ENCODE data around the gene PIK3R3.

Gene PIK3R3

GRCh38 chr1:46132529-46133180 lies at the start of gene PIK3R3:
PIK3R3 (minus strand) TSS chr1:46132629; CDS start chr1:46131952, 677 bp downstream.
- peak; percentile 44 to 71 (median 52) for DNase-seq (ENCODE audit: low read depth in 3 of 3, low spot score in 1 of 3)

- no peak for DNase-seq (ENCODE audit: low read depth in 3 of 3, low spot score in 1 of 3)
Observed at GRCh38 chr1:46181343-46182260, 49.2 kb upstream of the PIK3R3 start.

- DNase-seq (ENCODE audit: low read depth in 3 of 3, low spot score in 1 of 3) = no peak
Observed at GRCh38 chr1:46180082-46180616, 47.7 kb upstream of the PIK3R3 start.

- peak; percentile 26 to 42 (median 35) for DNase-seq (ENCODE audit: low read depth in 3 of 3, low spot score in 1 of 3)
Observed at GRCh38 chr1:46179138-46180081, 47.0 kb upstream of the PIK3R3 start.

DNA sequence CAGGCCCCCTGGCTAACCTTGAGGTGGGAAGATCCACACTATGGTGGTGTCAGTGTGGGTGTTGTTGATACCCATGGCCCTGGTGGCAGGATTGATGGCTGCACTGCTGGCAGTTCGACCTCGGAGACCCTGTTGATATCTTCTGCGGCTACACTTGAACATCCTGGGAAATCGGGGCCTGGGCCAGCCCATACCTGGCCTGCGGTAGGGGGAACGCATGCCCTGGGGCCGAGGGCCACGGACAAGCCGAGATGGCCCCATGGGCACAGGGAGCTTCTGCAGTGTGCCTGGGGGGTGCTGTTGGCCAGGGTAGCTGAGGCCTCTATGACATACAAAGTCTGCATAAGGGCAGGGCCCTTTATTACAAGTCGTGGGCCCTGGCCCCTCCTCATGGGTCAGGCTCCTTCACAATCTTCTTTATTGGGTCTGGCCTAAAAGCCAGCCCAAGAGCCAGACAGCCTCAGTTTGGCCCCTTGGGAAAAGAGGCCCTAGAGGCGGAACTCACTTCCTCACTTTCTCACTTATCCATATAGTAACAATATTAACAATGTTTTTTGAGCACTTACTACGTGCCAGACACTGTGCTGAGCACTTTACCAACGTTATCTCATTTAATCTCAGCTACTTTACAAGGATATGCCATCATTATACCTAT lies 43.9 kb upstream of the PIK3R3 start, which contains the start of gene P3R3URF:
P3R3URF (minus strand) TSS at position 278 of the 655 bp plus-strand sequence; CDS start at position 261, 17 bp downstream.
- DNase-seq (ENCODE audit: low read depth in 3 of 3, low spot score in 1 of 3) = no peak

GRCh38 chr1:46175243-46175642 lies 42.8 kb upstream of the PIK3R3 start:
- DNase-seq (ENCODE audit: low read depth in 3 of 3, low spot score in 1 of 3) = no peak

DNA sequence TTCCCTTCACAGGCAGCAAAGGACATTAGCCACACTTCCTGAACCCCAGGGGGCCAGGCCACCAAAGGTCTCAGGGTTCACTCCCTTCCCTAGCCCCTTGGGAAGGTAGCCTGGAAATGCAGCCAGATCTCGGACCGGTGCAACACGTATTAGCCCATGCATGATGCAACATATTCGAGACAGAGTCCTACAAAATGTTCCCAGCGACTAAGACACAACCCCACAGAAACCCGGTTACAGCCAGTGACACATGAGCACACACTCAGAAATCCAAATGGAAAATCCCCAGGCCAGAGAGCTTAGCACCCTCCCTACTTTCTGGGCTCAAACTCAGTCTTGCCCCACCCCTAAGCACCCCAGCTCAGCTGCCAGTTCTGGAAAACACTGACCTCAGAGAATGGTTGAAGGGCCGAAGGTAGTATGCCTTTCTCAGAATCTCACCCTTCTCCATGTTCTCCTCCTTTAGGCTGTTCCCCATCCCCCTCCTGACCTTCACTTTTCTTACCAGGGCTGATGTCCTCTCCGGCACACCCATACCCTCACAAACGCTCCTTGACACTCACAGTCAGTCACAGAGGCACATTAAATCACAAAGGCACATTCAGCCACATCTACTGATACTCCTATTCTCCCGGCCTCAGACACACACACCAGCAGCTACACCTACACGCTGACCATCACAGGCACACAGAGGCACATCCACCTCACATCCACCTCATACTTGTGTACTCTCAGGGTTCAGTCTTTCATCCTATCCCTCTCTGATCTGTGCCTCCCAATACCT lies 42.2 kb upstream of the PIK3R3 start, which contains the start of gene TSPAN1:
TSPAN1 (plus strand) TSS at position 640 of the 784 bp plus-strand sequence. CDS start 6,021 bp downstream, outside the sequence.
- no peak for DNase-seq (ENCODE audit: low read depth in 3 of 3, low spot score in 1 of 3)

DNA sequence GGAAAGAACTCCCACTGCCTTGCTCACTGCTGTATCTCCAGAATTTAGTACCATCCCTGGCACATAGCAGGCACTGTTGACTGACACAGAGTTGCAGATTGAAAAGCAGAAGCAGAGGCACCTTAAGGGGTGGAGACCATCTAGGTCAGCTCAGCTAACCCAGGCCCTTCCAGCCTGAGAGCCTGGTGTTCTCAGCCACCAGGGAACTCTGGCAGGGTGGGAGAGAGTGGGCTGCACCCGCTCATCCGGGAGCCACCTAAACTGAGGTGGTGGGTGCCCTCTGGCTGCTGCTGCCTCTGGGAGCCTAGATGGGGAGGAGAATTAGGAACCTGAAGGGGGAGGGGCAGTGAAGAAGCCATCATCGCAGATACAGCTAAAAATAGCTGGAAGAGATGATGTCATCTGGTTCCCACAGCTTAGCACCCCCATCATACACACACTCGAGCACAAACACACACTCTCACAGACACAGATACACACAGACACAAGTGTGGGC lies 41.0 kb upstream of the PIK3R3 start:
- DNase-seq (ENCODE audit: low read depth in 3 of 3, low spot score in 1 of 3) = no peak

DNA sequence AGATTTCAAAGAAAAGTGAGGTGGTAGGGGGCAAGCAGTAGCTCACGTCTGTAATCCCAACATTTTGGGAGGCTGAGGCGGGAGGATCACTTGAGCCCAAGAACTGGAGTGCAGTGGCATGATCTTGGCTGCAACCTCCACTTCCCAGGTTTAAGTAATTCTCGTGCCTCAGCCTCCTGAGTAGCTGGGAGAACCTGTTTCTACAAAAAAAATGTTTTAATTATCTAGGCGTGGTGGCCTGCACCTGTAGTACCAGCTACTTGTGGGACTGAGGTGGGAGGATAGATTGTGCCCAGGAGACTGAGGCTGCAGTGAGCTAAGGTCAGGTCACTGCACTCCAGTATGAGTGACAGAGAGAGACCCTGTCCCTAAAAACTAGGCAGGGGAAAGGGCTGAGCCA lies 39.9 kb upstream of the PIK3R3 start:
- DNase-seq (ENCODE audit: low read depth in 3 of 3, low spot score in 1 of 3) = no peak

DNA sequence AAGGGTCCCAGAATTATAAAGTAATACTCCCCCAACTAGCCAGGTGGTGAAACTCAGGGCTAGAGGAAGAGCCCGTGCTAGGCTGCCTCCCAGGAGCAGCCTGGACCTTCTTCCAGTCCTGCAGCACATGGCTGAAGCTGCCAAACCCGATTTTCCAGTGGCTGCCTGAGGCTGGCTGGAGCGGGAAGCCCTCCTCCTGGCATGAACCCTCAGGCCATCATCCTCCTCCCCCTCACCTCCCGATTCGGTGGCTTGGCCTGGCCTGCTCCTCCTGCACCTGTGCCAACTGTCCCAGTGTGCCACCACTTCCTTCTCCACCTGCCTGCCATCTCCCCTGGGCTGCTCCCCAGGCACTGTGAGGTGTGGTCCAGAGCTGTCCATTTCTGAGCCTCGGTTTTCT lies 39.4 kb upstream of the PIK3R3 start:
- DNase-seq (ENCODE audit: low read depth in 3 of 3, low spot score in 1 of 3) = no peak

DNA sequence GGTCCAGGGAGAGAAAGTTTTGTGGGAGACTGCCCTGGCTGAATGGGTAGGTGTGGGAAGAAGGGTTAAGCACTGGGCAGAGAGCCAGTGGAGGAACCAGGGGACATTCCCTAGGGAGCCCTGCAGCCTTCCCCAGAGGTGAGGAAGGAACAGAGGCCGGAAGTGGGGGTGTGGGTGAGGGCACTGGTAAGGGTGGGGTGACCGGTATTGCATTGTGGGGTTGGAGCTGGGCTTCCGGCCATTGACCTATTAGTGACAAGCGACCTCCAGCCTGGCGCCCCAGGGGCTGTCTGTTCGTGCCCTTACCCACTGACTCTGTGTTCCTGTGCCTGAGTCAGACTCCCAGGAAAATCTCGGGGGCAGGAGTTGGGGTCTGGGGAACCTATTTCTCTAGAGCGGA lies 38.9 kb upstream of the PIK3R3 start:
- DNase-seq (ENCODE audit: low read depth in 3 of 3, low spot score in 1 of 3) = no peak

DNA sequence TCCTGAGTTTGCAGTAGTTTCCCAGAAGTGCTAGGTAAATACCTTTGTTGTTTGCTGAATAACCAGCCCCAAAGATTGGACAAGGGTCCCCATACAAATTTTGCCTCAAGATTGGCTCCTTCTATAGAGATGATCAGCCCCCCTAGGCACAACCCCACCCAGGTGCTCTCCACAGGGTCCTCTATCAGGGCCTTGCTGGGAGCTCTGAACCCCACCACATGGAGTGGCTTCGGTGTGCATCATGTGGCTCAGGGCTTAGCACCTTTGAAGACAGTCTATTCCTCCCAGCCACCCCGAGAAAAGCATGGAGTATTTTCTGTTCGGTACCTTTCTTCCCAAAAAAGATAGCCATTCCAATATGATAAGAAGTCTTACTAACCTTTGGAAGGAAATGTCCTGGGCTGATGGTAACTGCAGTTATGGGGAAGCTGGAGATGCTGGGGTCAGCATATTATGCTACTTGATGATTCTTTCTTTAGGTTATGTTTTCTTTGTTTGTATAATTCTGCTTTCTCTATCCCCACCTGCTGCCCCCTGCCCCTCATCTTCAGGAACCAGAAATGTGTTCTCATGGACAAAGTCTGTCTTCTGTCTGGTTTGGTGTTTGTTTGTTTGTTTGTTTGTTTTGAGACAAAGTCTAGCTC lies 37.5 kb upstream of the PIK3R3 start:
- DNase-seq (ENCODE audit: low read depth in 3 of 3, low spot score in 1 of 3) = no peak

- DNase-seq (ENCODE audit: low read depth in 3 of 3, low spot score in 1 of 3) = no peak
Observed at GRCh38 chr1:46168477-46168876, 36.0 kb upstream of the PIK3R3 start.

- DNase-seq (ENCODE audit: low read depth in 3 of 3, low spot score in 1 of 3) = peak in 1 of 3 donors; percentile 25
Observed at GRCh38 chr1:46166521-46167462, 34.4 kb upstream of the PIK3R3 start.

DNA sequence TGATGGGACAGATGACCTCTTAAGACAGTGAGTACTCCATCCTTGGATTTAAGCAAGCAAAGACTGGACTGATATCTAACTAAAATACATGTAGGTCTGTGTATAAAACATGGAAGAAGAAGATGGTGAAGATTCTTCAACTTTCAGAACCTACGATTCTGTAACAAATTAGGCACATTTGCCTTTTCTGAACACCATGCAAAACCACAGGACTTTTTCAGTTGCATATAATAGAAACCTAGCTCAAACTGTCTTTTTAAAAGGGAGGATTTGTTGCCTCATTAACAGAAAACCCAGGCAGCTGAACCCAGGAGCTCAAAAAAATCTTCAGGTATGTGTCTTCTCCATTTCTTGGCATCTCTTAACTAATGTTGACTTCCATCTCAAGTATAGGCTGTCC lies 27.8 kb upstream of the PIK3R3 start:
- DNase-seq (ENCODE audit: low read depth in 3 of 3, low spot score in 1 of 3) = no peak

DNA sequence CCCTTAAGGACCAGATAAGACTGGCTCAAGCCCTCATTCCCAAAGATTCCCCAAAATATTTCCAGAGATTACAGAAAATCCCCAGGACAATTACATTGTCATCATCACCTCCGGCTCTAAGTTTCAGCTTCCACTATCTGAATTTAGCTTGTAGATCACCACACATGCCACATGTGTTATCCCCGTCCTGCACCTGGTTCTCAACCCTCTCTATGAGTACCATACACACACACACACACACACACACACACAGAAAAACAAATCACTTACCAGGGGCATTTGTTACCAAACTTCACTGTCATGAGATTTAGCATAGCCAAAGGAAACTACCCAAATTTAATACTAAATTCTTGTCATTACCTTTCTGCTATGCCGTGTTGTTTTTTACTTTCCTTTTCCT lies 27.1 kb upstream of the PIK3R3 start:
- DNase-seq (ENCODE audit: low read depth in 3 of 3, low spot score in 1 of 3) = no peak
